ENCODE data around the gene ZSCAN22. TPM values are rescaled to one million over a fixed set of nuclear protein-coding genes. Genes with fewer than 3 reads are reported as not detected.

The ZSCAN22 gene
- total and polyA plus RNA-seq, 2 of the 13 experiments (the other 11 are each of a cell fraction or from before 2014, with no cell fraction given) = 2.5 to 3.5 TPM

DNA sequence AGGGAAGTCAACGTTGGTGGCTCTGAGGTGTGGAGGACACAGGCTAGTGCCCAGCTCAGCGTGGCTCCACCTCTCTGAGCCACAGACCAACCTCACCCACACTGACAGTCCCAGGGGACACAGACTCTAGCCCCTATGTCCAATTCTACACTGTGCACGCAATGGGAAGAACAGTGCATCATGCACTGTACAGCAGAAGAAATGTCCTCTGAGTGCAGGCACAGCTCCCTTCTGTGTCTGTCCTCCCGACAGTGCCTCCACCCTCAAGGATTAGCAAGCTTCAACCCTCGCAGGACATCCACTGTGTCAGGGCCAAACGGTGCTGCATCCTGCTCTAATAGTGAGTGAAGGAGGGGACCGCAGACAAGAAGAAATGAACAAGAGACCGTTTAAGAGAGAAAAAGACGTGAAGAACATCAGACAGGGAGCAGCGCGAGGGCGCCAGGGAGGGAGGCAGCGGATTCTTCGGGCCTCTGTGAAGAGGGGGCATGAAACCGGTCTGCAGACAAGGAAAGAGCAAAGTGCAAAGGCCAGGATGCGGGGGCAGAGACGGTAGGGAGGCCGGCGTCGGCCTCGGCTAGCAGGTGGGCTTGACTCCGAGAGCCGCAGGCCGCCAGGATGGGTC is 53.4 kb downstream of the ZSCAN22 start (continued):
- TF ChIP-seq, protein P1, sequence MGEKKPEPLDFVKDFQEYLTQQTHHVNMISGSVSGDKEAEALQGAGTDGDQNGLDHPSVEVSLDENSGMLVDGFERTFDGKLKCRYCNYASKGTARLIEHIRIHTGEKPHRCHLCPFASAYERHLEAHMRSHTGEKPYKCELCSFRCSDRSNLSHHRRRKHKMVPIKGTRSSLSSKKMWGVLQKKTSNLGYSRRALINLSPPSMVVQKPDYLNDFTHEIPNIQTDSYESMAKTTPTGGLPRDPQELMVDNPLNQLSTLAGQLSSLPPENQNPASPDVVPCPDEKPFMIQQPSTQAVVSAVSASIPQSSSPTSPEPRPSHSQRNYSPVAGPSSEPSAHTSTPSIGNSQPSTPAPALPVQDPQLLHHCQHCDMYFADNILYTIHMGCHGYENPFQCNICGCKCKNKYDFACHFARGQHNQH (CRISPR knock-in tag; IDR thresholded peaks at IDR 0.05) = no peak
- no peak for TF ChIP-seq ZC3H4 (CRISPR knock-in tag; IDR thresholded peaks at IDR 0.05; ENCODE audit: borderline replicate concordance)
- TF ChIP-seq SMAD1 (CRISPR knock-in tag; IDR thresholded peaks at IDR 0.05; ENCODE audit: borderline replicate concordance, low read depth) = no peak
- peak; percentile 59 for TF ChIP-seq ZNF781 (CRISPR knock-in tag; IDR thresholded peaks at IDR 0.05; ENCODE audit: borderline replicate concordance, not compliant biosample characterization)
- TF ChIP-seq, protein P2, sequence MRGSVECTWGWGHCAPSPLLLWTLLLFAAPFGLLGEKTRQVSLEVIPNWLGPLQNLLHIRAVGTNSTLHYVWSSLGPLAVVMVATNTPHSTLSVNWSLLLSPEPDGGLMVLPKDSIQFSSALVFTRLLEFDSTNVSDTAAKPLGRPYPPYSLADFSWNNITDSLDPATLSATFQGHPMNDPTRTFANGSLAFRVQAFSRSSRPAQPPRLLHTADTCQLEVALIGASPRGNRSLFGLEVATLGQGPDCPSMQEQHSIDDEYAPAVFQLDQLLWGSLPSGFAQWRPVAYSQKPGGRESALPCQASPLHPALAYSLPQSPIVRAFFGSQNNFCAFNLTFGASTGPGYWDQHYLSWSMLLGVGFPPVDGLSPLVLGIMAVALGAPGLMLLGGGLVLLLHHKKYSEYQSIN (CRISPR knock-in tag; IDR thresholded peaks at IDR 0.05; ENCODE audit: borderline replicate concordance) = 0 out of 2 replicates have a peak, but pooled peaks have one; percentile 31
- TF ChIP-seq ELF3 (CRISPR knock-in tag; IDR thresholded peaks at IDR 0.05) = no peak
- peak; percentile 57; the same call in 1 of the 2 replicates for TF ChIP-seq ZNF7 (CRISPR knock-in tag; IDR thresholded peaks at IDR 0.05)
- TF ChIP-seq MAFK (conservative IDR thresholded peaks at IDR 0.05 in 1 of 2, IDR thresholded peaks at IDR 0.05 in 1 of 2; ENCODE audit: low read length in 2 of 2) = no peak
- no peak for TF ChIP-seq POLR2AphosphoS2 (IDR thresholded peaks at IDR 0.05; ENCODE audit: low read depth, low read length)
- no peak for TF ChIP-seq SRSF9 (IDR thresholded peaks at IDR 0.05; ENCODE audit: borderline replicate concordance, insufficient read depth, low read depth, low read length, poor library complexity, severe bottlenecking)
- TF ChIP-seq, protein P3, sequence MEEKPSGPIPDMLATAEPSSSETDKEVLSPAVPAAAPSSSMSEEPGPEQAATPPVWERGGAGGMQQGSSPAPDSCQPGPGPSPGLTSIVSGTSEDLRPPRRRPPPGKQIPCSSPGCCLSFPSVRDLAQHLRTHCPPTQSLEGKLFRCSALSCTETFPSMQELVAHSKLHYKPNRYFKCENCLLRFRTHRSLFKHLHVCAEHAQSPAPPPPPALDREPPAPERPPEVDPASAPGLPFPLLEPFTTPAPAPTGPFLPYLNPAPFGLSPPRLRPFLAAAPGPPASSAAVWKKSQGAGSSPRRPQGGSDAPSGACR (CRISPR knock-in tag; IDR thresholded peaks at IDR 0.05) = no peak
- TF ChIP-seq, protein P4, sequence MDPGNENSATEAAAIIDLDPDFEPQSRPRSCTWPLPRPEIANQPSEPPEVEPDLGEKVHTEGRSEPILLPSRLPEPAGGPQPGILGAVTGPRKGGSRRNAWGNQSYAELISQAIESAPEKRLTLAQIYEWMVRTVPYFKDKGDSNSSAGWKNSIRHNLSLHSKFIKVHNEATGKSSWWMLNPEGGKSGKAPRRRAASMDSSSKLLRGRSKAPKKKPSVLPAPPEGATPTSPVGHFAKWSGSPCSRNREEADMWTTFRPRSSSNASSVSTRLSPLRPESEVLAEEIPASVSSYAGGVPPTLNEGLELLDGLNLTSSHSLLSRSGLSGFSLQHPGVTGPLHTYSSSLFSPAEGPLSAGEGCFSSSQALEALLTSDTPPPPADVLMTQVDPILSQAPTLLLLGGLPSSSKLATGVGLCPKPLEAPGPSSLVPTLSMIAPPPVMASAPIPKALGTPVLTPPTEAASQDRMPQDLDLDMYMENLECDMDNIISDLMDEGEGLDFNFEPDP (CRISPR knock-in tag; conservative IDR thresholded peaks at IDR 0.05) = 0 out of 2 replicates have a peak, but pooled peaks have one; percentile 59
- TF ChIP-seq GFI1 (CRISPR knock-in tag; IDR thresholded peaks at IDR 0.05; ENCODE audit: borderline replicate concordance) = no peak
- no peak for TF ChIP-seq ZNF292 (CRISPR knock-in tag; IDR thresholded peaks at IDR 0.05; ENCODE audit: borderline replicate concordance, low read depth)
- 0 out of 2 replicates have a peak, but pooled peaks have one; percentile 29 for TF ChIP-seq ZNF768 (CRISPR knock-in tag; IDR thresholded peaks at IDR 0.05)
- peak; percentile 92 for TF ChIP-seq ZNF530 (CRISPR knock-in tag; IDR thresholded peaks at IDR 0.05; ENCODE audit: low read depth)
- no peak for TF ChIP-seq RFXANK (CRISPR knock-in tag; IDR thresholded peaks at IDR 0.05)
- no peak for TF ChIP-seq FOXP1 (IDR thresholded peaks at IDR 0.05)
- no peak for TF ChIP-seq FOXP1 (CRISPR knock-in tag; IDR thresholded peaks at IDR 0.05)
- 0 out of 2 replicates have a peak, but pooled peaks have one; percentile 10 for TF ChIP-seq RELA (CRISPR knock-in tag; IDR thresholded peaks at IDR 0.05)
- TF ChIP-seq SP2 (CRISPR knock-in tag; IDR thresholded peaks at IDR 0.05) = no peak
- no peak for TF ChIP-seq ZNF644 (CRISPR knock-in tag; IDR thresholded peaks at IDR 0.05; ENCODE audit: low read depth)
- TF ChIP-seq, protein P5, sequence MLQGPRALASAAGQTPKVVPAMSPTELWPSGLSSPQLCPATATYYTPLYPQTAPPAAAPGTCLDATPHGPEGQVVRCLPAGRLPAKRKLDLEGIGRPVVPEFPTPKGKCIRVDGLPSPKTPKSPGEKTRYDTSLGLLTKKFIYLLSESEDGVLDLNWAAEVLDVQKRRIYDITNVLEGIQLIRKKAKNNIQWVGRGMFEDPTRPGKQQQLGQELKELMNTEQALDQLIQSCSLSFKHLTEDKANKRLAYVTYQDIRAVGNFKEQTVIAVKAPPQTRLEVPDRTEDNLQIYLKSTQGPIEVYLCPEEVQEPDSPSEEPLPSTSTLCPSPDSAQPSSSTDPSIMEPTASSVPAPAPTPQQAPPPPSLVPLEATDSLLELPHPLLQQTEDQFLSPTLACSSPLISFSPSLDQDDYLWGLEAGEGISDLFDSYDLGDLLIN (CRISPR knock-in tag; IDR thresholded peaks at IDR 0.05; ENCODE audit: borderline replicate concordance) = no peak
- TF ChIP-seq KDM3A (CRISPR knock-in tag; IDR thresholded peaks at IDR 0.05; ENCODE audit: low read depth) = no peak
- no peak; the same call in 1 of the 2 replicates for TF ChIP-seq ZBTB42 (CRISPR knock-in tag; IDR thresholded peaks at IDR 0.05)
- TF ChIP-seq ZNF354B (CRISPR knock-in tag; IDR thresholded peaks at IDR 0.05) = no peak
- no peak for TF ChIP-seq ZNF543 (CRISPR knock-in tag; IDR thresholded peaks at IDR 0.05)
